Fibroblast of the aortic adventitia (primary cell): ENCODE data around the gene FGF14. TPM values are rescaled to one million over a fixed set of nuclear protein-coding genes. Genes with fewer than 3 reads are reported as not detected.

ENCODE experiments used
- DNase-seq: peaks from one replicate; pipeline ENCODE4 v3.0.0-alpha.2; 2010; ENCODE audit warnings: low read depth
- H3K4me3 ChIP-seq: 2 replicates; pipeline ENCODE4 v1.5.1; 2011; ENCODE audit warnings: low read depth, mild to moderate bottlenecking, control low read depth, low read length, moderate library complexity
- total RNA-seq: library from RNA; depleted of rRNA; stranded (reverse); fragments of >200 nt; gene quantifications from 2 replicates; pipeline ENCODE4 v1.2.3, GENCODE V29; 2012; ENCODE audit warnings: low replicate concordance
- TF ChIP-seq, protein P1 (sequence below): IDR thresholded peaks from 2 replicates; pipeline ENCODE4 v1.5.1; 2011; ENCODE audit warnings: mild to moderate bottlenecking, low read length, control low read depth, inconsistent platforms; ENCODE audit not compliant: insufficient read depth

FGF14 gene
- total RNA-seq, 1 donor: 1.4 TPM

DNA sequence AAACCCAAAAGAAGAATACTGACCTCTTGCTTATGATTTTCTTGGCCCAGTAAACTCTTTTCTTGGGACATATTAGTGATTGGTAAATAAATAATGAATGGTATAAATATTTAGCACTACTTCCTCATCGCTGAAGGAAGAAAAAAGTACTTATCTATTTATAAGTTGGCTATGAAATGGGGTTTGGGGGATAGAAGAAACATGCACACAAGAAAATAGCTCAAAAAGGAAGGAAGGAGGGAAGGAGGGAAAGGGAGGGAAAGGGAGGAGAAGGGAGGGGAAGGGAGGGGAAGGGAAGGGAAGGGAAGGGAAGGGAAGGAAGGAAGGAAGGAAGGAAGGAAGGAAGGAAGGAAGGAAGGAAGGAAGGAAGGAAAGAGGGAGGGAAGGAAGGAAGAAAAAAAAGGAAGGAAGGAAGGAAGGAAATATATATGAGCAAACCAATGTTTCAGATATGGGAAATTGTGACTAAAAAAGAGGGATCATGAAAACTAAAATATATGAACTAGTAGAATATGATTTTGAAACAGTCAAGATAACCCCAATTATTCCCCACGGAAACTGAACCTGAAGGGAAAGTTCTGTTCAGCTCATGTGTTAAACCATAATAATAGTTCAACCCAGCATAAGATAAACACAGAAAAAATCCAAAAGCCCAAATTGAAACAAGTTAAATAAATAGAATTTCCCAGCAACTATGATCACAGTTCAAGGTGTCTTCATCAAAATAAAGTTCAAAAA lies 75.3 kb downstream of the FGF14 start:
- DNase-seq: no peak
- H3K4me3 ChIP-seq: no peak overlapping the region
- TF ChIP-seq, protein P1, sequence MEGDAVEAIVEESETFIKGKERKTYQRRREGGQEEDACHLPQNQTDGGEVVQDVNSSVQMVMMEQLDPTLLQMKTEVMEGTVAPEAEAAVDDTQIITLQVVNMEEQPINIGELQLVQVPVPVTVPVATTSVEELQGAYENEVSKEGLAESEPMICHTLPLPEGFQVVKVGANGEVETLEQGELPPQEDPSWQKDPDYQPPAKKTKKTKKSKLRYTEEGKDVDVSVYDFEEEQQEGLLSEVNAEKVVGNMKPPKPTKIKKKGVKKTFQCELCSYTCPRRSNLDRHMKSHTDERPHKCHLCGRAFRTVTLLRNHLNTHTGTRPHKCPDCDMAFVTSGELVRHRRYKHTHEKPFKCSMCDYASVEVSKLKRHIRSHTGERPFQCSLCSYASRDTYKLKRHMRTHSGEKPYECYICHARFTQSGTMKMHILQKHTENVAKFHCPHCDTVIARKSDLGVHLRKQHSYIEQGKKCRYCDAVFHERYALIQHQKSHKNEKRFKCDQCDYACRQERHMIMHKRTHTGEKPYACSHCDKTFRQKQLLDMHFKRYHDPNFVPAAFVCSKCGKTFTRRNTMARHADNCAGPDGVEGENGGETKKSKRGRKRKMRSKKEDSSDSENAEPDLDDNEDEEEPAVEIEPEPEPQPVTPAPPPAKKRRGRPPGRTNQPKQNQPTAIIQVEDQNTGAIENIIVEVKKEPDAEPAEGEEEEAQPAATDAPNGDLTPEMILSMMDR: no peak

DNA sequence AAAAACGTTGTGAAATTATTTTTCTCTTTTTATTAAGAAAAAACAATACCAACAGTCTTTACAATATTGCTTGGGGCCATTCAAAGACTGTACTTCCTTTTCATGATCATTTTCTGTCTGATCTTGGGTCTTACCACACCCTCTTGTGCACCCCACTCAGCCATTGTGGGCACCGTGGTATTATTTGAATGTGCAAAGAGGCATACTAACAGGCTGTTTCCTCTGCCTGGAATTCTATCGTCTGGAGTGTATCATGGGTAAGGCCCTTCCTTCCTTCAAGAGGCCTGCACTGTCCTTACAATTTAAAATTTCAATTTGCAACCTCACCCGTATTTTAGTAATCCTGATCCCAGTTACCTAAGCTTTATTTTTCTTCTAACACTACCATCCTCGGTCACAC lies 76.5 kb downstream of the FGF14 start:
- H3K4me3 ChIP-seq: no peak overlapping the region
- TF ChIP-seq, protein P1: no peak
- no peak for DNase-seq

DNA sequence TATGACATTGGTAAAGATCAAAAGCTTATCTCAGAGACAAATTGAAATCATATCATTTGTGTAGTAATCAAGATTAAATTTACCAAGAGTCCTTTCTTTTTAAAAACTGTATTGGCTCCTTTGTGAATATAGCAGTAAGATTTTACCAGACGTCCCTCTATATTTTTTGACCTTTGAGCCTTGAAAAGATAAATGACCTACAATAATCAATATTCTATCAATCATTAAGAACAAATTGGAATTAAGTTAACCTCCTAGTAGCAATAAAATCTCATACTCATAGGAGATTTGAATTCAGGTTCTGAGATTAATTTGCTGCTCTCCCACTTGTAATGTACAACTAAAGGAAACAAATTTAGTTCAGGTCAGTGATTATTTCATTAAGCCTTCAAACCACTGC lies 78.3 kb downstream of the FGF14 start:
- no peak overlapping the region for H3K4me3 ChIP-seq
- DNase-seq: no peak
- TF ChIP-seq, protein P1: no peak

DNA sequence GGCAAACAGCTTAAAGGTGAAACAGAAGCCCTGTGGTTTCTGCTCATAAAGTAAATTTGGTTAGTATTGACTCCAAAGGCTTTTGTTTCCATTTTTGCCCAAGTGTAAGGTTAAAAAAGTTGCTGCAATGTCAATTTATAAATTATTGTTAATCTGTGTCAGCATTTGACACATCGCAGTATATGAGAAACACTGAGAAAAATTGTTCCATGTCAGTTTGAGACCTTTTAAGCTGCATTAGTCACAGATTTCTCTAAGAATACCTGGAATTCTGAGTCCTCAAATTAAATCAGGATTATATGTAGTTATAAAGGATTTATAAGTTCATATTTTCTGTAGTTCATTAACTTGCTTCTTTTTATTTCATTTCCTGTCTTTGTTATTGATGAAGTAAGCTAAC lies 78.8 kb downstream of the FGF14 start:
- DNase-seq: no peak
- no peak overlapping the region for H3K4me3 ChIP-seq
- TF ChIP-seq, protein P1: no peak

DNA sequence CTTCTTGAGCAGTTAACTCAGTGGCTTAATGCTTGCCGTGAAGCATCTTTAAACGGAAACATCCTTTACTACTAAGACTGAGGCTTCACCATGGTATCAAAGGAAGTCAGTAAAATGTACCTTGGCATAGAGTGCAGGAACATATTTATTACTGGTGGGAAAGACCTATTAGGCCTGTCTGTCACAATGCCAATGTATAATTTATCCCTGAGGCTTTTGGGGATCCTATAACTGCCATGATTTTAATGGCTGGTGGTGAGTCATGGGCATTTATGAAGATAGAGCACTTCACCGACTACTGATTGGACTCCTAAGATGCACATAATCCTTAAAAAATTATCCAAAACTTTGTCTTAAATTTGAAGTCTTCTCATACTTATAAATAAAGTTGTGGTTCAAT lies 79.6 kb downstream of the FGF14 start:
- no peak overlapping the region for H3K4me3 ChIP-seq
- TF ChIP-seq, protein P1: no peak
- no peak for DNase-seq

DNA sequence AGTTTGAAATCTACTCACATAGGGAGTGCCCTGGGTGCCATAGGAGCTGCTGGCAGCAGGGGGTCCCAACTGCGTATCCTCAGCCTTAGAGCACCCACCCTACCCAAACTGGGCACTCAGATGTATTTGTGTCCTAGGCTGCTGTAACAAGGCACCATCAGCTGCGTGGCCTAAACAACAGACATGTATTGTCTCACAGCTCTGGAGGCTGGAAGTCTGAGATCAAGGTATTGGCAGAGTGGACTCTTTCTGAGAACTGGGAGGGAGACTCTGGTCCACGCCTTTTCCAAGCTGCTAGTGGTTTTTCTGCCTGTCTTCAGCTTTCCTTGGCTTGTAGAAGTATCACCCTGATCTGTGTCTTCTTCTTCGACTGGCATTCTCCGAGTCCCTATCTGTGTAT lies 83.6 kb downstream of the FGF14 start:
- no peak for DNase-seq
- no peak overlapping the region for H3K4me3 ChIP-seq
- TF ChIP-seq, protein P1: no peak

DNA sequence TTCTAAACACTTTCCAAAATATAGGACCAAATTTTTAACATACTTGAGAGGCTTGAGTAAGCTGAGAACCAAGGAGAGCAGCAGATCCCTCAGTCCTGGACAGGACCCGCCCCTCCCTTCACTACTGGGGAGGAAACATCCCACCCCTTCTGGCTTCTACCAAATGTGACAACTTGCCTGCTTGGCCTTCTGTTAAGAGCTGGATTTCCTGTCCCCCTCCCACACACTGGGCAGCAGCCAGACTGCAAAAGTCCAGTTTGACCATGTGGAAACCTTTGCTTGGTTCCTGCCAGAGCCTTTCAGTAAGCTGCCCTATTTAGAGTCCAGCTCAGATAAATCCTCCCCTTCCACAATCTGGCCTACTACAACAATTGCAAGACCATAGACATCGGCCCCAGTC lies 84.3 kb downstream of the FGF14 start:
- no peak overlapping the region for H3K4me3 ChIP-seq
- TF ChIP-seq, protein P1: no peak
- peak; percentile 82 for DNase-seq
